Measurements from ENCODE around the gene TMC1. TPM values are rescaled to one million over a fixed set of nuclear protein-coding genes. Genes with fewer than 3 reads are reported as not detected.

The TMC1 gene
- total RNA-seq, 4 donors from 2014 or later = not detected

- H3K27ac ChIP-seq = no peak overlapping the region
These were observed 78.6 kb downstream of the TMC1 start for GRCh38 chr9:72599874-72600534.

GRCh38 chr9:72600671-72601070 is 79.3 kb downstream of the TMC1 start:
- Histone ChIP-seq H3K27ac (no peak overlapping the region), H3K36me3 (no peaks in the 10 kb centered on the region), H3K9me3 (no peaks in the 10 kb centered on the region), H3K4me1 (no peaks in the 10 kb centered on the region), H3K27me3 (no peaks in the 10 kb centered on the region), H3K4me3 (no peak overlapping the region)
- 92% methylated on average over 3 of the region's 3 CpGs for WGBS
- no peak for DNase-seq (ENCODE audit: low spot score in 2 of 2)
- TF ChIP-seq POLR2AphosphoS5 (IDR thresholded peaks at IDR 0.05) = no peak
- no peak for TF ChIP-seq CTCF (IDR thresholded peaks at IDR 0.05)
- no peak for TF ChIP-seq EP300 (IDR thresholded peaks at IDR 0.05)
- no peak for TF ChIP-seq POLR2A (IDR thresholded peaks at IDR 0.05)

More at GRCh38 chr9:72599874-72600534, 78.6 kb downstream of the TMC1 start:
- TF ChIP-seq POLR2AphosphoS5 (IDR thresholded peaks at IDR 0.05) = no peak
- TF ChIP-seq EP300 (IDR thresholded peaks at IDR 0.05) = no peak
- no peak for TF ChIP-seq CTCF (IDR thresholded peaks at IDR 0.05)
- TF ChIP-seq POLR2A (IDR thresholded peaks at IDR 0.05) = no peak
- Histone ChIP-seq H3K36me3 (no peaks in the 10 kb centered on the region), H3K4me3 (no peak overlapping the region), H3K4me1 (no peaks in the 10 kb centered on the region), H3K9me3 (no peaks in the 10 kb centered on the region), H3K27me3 (no peaks in the 10 kb centered on the region)
- 65% methylated on average over 5 of the region's 5 CpGs for WGBS
- DNase-seq (ENCODE audit: low spot score in 2 of 2) = no peak

- Histone ChIP-seq H3K27ac (no peak overlapping the region), H3K27me3 (no peaks in the 10 kb centered on the region), H3K4me3 (no peak overlapping the region), H3K9me3 (no peaks in the 10 kb centered on the region), H3K4me1 (no peaks in the 10 kb centered on the region), H3K36me3 (no peaks in the 10 kb centered on the region)
- no peak for TF ChIP-seq EP300 (IDR thresholded peaks at IDR 0.05)
- no peak for TF ChIP-seq POLR2AphosphoS5 (IDR thresholded peaks at IDR 0.05)
- no peak for TF ChIP-seq CTCF (IDR thresholded peaks at IDR 0.05)
- TF ChIP-seq POLR2A (IDR thresholded peaks at IDR 0.05) = no peak
- DNase-seq (ENCODE audit: low spot score in 2 of 2) = no peak
- WGBS = 65% methylated on average over 2 of the region's 2 CpGs
These were observed 80.2 kb downstream of the TMC1 start for GRCh38 chr9:72601615-72602014.

DNA sequence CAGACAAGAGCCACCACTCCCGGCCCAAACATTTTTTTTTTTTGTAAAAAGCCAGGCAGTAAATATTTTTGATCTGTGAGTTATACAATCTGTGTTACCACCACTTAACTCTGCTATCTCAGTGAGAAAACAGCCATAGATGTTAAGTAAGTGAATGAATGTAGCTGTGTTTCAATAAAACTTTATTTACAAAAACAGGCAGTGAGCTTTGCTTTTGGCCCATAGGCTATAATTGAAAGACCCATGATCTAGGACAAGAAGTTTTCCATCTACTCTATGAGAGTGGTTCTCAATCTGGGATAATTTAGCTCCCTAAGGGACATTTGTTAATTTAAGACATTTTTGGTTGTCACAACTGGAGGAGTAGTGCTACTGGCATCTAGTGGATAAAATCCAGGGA is 91.0 kb downstream of the TMC1 start:
- Histone ChIP-seq H3K36me3 (no peaks in the 10 kb centered on the region), H3K4me1 (no peaks in the 10 kb centered on the region), H3K27ac (no peak overlapping the region), H3K27me3 (no peaks in the 10 kb centered on the region), H3K9me3 (no peaks in the 10 kb centered on the region), H3K4me3 (no peak overlapping the region)
- 100% methylated on average over 1 of the region's 1 CpG for WGBS
- no peak for DNase-seq (ENCODE audit: low spot score in 2 of 2)
- TF ChIP-seq POLR2AphosphoS5 (IDR thresholded peaks at IDR 0.05) (no peak), EP300 (IDR thresholded peaks at IDR 0.05) (no peak), POLR2A (IDR thresholded peaks at IDR 0.05) (no peak), CTCF (IDR thresholded peaks at IDR 0.05) (no peak)

DNA sequence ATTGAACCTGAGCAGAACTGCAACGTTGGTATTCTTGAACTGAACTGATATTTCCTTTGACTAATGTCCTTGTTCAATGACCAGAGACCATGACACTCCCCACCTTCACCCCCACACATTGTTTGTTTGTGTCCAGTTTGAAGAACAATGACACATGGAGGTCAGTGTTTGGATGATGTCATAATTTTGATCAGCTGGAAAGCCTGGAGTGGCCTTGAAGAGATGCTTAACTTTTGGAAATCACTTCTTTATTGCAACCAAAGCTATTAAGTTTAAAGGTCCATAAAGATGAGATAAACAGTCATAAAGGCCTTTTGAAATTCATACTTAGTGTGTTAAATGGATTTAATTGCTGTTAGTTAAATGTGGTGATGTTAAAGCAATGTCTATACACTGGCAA is 92.7 kb downstream of the TMC1 start:
- DNase-seq (ENCODE audit: low spot score in 2 of 2) = no peak
- TF ChIP-seq POLR2A (IDR thresholded peaks at IDR 0.05) = no peak
- no peak for TF ChIP-seq EP300 (IDR thresholded peaks at IDR 0.05)
- no peak for TF ChIP-seq CTCF (IDR thresholded peaks at IDR 0.05)
- TF ChIP-seq POLR2AphosphoS5 (IDR thresholded peaks at IDR 0.05) = no peak
- 40% methylated on average over 1 of the region's 1 CpG for WGBS
- H3K9me3 ChIP-seq = no peaks in the 10 kb centered on the region
- no peaks in the 10 kb centered on the region for H3K36me3 ChIP-seq
- H3K4me1 ChIP-seq = no peaks in the 10 kb centered on the region
- H3K27me3 ChIP-seq = no peaks in the 10 kb centered on the region
- no peak overlapping the region for H3K27ac ChIP-seq
- H3K4me3 ChIP-seq = no peak overlapping the region

Measured in suprapubic skin (tissue), 4 donors.